GM23338 (cell line): ENCODE measurements around the gene PPM1F. TPM values are rescaled to one million over a fixed set of nuclear protein-coding genes. Genes with fewer than 3 reads are reported as not detected.

Source experiments
- ATAC-seq: fragments of 200-7000 bp; cut with Tn5 transposase; 3 replicates; pipeline ENCODE4 v1.9.1; 2020
- DNase-seq: peaks from one replicate; pipeline ENCODE4 v3.0.0-alpha.2; 2015; ENCODE audit warnings: low spot score
- H2AFZ ChIP-seq: fragments of 200-600 bp; sonication (generic); 2 replicates; pipeline ENCODE4 v1.8.0; 2016; ENCODE audit warnings: antibody characterized with exemption, mild to moderate bottlenecking, moderate library complexity
- H3F3A ChIP-seq: fragments of 200-600 bp; sonication (generic); replicated peaks from 2 replicates; pipeline ENCODE4 v1.8.0; 2017; ENCODE audit warnings: antibody characterized with exemption, mixed run types, low read depth
- H3K27ac ChIP-seq: fragments of 200-600 bp; sonication (generic); 2 replicates; pipeline ENCODE4 v1.6.1; 2016; ENCODE audit warnings: low read depth
- H3K27me3 ChIP-seq: fragments of 200-600 bp; sonication (generic); 2 replicates; pipeline ENCODE4 v1.8.0; 2016; ENCODE audit warnings: mild to moderate bottlenecking, mixed run types, moderate library complexity; ENCODE audit not compliant: insufficient read depth
- H3K36me3 ChIP-seq: fragments of 200-600 bp; sonication (generic); 2 replicates; pipeline ENCODE4 v1.8.0; 2016; ENCODE audit warnings: mild to moderate bottlenecking; ENCODE audit not compliant: insufficient read depth
- H3K4me1 ChIP-seq: fragments of 200-600 bp; sonication (generic); 2 replicates; pipeline ENCODE4 v1.8.0; 2016; ENCODE audit warnings: mild to moderate bottlenecking, moderate library complexity; ENCODE audit not compliant: insufficient read depth
- H3K4me2 ChIP-seq: fragments of 200-600 bp; sonication (generic); 2 replicates; pipeline ENCODE4 v1.7.1; 2017; ENCODE audit warnings: mixed run types
- H3K4me3 ChIP-seq: fragments of 200-600 bp; sonication (generic); 2 replicates; pipeline ENCODE4 v1.6.1; 2016; ENCODE audit warnings: mixed run types
- H3K79me2 ChIP-seq: fragments of 200-600 bp; sonication (generic); replicated peaks from 2 replicates; pipeline ENCODE4 v1.8.0; 2017; ENCODE audit warnings: mild to moderate bottlenecking; ENCODE audit not compliant: insufficient read depth
- H3K9me2 ChIP-seq: fragments of 200-600 bp; sonication (generic); 2 replicates; pipeline ENCODE4 v1.8.0; 2017; ENCODE audit not compliant: insufficient read depth
- H4K20me1 ChIP-seq: fragments of 200-600 bp; sonication (generic); replicated peaks from 2 replicates; pipeline ENCODE4 v1.8.0; 2017; ENCODE audit warnings: mild to moderate bottlenecking; ENCODE audit not compliant: insufficient read depth
- H3K27ac Mint-ChIP-seq: 2 replicates; pipeline ENCODE4 v1.8.0; 2020; ENCODE audit warnings: inconsistent platforms, mild to moderate bottlenecking, moderate library complexity, mixed read lengths
- H3K27me3 Mint-ChIP-seq: 3 replicates; pipeline ENCODE4 v1.8.0; 2022; ENCODE audit warnings: low read depth, mild to moderate bottlenecking, moderate library complexity, mixed read lengths, inconsistent platforms; ENCODE audit not compliant: insufficient read depth, poor library complexity
- H3K36me3 Mint-ChIP-seq: 3 replicates; pipeline ENCODE4 v1.8.0; 2021; ENCODE audit warnings: low read depth, mild to moderate bottlenecking, inconsistent platforms, moderate library complexity, mixed read lengths
- H3K4me1 Mint-ChIP-seq: 3 replicates; pipeline ENCODE4 v1.8.0; 2020; ENCODE audit warnings: mild to moderate bottlenecking, inconsistent platforms, mixed read lengths
- H3K4me3 Mint-ChIP-seq: 3 replicates; pipeline ENCODE4 v1.8.0; 2021; ENCODE audit warnings: moderate library complexity, mild to moderate bottlenecking, inconsistent platforms, mixed read lengths
- H3K9me3 Mint-ChIP-seq: 3 replicates; pipeline ENCODE4 v1.8.0; 2020; ENCODE audit warnings: moderate library complexity, mild to moderate bottlenecking, inconsistent platforms, mixed read lengths
- CREB1 ChIP-seq: fragments of 250-450 bp; sonication (Bioruptor Pico); IDR thresholded peaks from 2 replicates; pipeline ENCODE4 v1.5.0; 2020; ENCODE audit warnings: low read depth, mild to moderate bottlenecking, moderate library complexity
- EZH2 ChIP-seq: fragments of 200-600 bp; sonication (generic); IDR thresholded peaks from one replicate; pipeline ENCODE4 v1.8.0; 2017; ENCODE audit warnings: antibody characterized with exemption, mild to moderate bottlenecking, low read depth; ENCODE audit not compliant: unreplicated experiment
- EZH2phosphoT487 ChIP-seq: fragments of 200-600 bp; sonication (generic); IDR thresholded peaks from one replicate; pipeline ENCODE4 v1.8.1; 2018; ENCODE audit warnings: antibody characterized with exemption; ENCODE audit not compliant: unreplicated experiment
- JUNB ChIP-seq: IDR thresholded peaks from one replicate; pipeline ENCODE4 v1.6.1; 2016; ENCODE audit warnings: antibody characterized with exemption; ENCODE audit not compliant: unreplicated experiment
- NANOG ChIP-seq: IDR thresholded peaks from 2 replicates; pipeline ENCODE4 v1.6.1; 2016; ENCODE audit warnings: antibody characterized with exemption, borderline replicate concordance
- POLR2AphosphoS5 ChIP-seq: IDR thresholded peaks from 2 replicates; pipeline ENCODE4 v1.6.1; 2016; ENCODE audit warnings: antibody characterized with exemption, low read depth
- STAT1 ChIP-seq: IDR thresholded peaks from one replicate; pipeline ENCODE4 v1.6.1; 2016; ENCODE audit warnings: antibody characterized with exemption; ENCODE audit not compliant: unreplicated experiment
- ZNF114 ChIP-seq: fragments of 250-450 bp; sonication (Bioruptor Pico); IDR thresholded peaks from 2 replicates; pipeline ENCODE4 v1.5.0; 2020; ENCODE audit warnings: mild to moderate bottlenecking, moderate library complexity
- ZNF331 ChIP-seq: fragments of 250-450 bp; sonication (Bioruptor Pico); IDR thresholded peaks from 2 replicates; pipeline ENCODE4 v1.5.0; 2020; ENCODE audit warnings: low read depth, mild to moderate bottlenecking, moderate library complexity
- polyA plus RNA-seq: library from polyadenylated mRNA; unstranded; fragments of >200 nt; fragmentation: Nextera tagmentation; extraction: Ambion mirVana; gene quantifications from 2 replicates; pipeline ENCODE4 v1.2.1, GENCODE V29; 2016
- total RNA-seq: library from RNA; depleted of rRNA; stranded (reverse); fragments of >200 nt; shearing (Covaris generic); gene quantifications from 2 replicates; pipeline ENCODE4 v1.2.3, GENCODE V29; 2014
- TF ChIP-seq, protein P1 (sequence below): IDR thresholded peaks from 2 replicates; pipeline ENCODE4 v1.6.1; 2016; ENCODE audit warnings: antibody characterized with exemption
- TF ChIP-seq, protein P2 (sequence below), 2 experiments: fragments of 200-600 bp in 1 of 2; sonication (generic) in 1 of 2; conservative IDR thresholded peaks; 2 replicates each; pipeline versions ENCODE4 v1.5.1 to v1.6.1; 2016 to 2017; ENCODE audit warnings: antibody characterized with exemption in 2 of 2, low read depth in 2 of 2, mild to moderate bottlenecking in 2 of 2, moderate library complexity in 1 of 2
- TF ChIP-seq, protein P3 (sequence below): IDR thresholded peaks from one replicate; pipeline ENCODE4 v1.6.1; 2018; ENCODE audit warnings: antibody characterized with exemption; ENCODE audit not compliant: unreplicated experiment

Gene PPM1F
- total and polyA plus RNA-seq, 2 experiments from 2014 or later: 7.1 to 29.3 TPM

DNA sequence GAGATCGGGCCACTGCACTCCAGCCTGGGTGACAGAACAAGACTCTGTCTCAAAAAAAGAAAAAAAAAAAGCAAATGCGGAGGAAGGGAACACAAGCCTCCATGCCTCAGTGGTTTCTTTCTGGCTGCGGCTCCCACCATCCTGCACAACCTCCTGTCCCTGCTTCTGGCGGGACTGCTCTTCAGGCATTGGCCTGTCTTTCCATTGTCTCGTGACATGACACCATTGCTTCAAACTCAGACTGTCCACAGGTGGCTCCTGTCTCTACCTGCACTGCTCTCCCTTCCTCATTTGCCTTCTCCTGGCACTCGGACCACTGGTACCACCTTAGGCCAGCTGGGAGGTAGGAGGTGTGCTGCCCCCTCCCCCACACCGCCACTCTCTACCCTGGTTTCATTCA, 10.6 kb upstream of the PPM1F start (continued):
- TF ChIP-seq, protein P1, sequence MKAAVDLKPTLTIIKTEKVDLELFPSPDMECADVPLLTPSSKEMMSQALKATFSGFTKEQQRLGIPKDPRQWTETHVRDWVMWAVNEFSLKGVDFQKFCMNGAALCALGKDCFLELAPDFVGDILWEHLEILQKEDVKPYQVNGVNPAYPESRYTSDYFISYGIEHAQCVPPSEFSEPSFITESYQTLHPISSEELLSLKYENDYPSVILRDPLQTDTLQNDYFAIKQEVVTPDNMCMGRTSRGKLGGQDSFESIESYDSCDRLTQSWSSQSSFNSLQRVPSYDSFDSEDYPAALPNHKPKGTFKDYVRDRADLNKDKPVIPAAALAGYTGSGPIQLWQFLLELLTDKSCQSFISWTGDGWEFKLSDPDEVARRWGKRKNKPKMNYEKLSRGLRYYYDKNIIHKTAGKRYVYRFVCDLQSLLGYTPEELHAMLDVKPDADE: no peak
- TF ChIP-seq, protein P2, sequence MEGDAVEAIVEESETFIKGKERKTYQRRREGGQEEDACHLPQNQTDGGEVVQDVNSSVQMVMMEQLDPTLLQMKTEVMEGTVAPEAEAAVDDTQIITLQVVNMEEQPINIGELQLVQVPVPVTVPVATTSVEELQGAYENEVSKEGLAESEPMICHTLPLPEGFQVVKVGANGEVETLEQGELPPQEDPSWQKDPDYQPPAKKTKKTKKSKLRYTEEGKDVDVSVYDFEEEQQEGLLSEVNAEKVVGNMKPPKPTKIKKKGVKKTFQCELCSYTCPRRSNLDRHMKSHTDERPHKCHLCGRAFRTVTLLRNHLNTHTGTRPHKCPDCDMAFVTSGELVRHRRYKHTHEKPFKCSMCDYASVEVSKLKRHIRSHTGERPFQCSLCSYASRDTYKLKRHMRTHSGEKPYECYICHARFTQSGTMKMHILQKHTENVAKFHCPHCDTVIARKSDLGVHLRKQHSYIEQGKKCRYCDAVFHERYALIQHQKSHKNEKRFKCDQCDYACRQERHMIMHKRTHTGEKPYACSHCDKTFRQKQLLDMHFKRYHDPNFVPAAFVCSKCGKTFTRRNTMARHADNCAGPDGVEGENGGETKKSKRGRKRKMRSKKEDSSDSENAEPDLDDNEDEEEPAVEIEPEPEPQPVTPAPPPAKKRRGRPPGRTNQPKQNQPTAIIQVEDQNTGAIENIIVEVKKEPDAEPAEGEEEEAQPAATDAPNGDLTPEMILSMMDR (conservative IDR thresholded peaks at IDR 0.05; ENCODE audit: low read depth in 2 of 2): no peak
- no peak for TF ChIP-seq NANOG

DNA sequence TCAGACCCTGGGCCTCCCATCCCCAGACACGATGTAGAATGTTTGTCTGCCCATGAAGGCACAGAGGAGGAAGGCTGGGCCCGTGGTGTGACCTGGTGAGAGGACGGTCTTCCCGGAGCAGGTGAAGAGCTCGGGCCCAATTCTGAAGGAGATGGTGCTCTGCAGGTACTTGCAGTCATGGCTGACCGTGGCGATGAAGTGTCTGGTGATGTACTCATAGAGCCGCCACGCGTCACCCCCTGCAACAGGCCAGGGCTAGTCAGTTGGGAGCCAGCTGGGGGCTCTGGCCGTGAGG, 10.0 kb upstream of the PPM1F start:
- H4K20me1 ChIP-seq: peaks cover 5% of the 10 kb centered on the region; the same call in 1 of the 2 replicates
- H3K79me2 ChIP-seq: no peaks in the 10 kb centered on the region
- H3K36me3 Mint-ChIP-seq: peaks cover 70% of the 10 kb centered on the region
- H3K4me3 Mint-ChIP-seq: no peak overlapping the region
- no peak overlapping the region for H3K4me2 ChIP-seq
- H3K27ac Mint-ChIP-seq: no peak overlapping the region
- H3K4me3 ChIP-seq: no peak overlapping the region
- no peaks in the 10 kb centered on the region for H3K9me2 ChIP-seq
- H3K27me3 ChIP-seq: 0 out of 2 replicates have a peak, but pooled peaks cover 3% of the 10 kb centered on the region
- DNase-seq (no peak), ATAC-seq (no peak)
- no peaks in the 10 kb centered on the region for H3K4me1 Mint-ChIP-seq
- H3K4me1 ChIP-seq: no peaks in the 10 kb centered on the region
- peaks cover 11% of the 10 kb centered on the region; the same call in 1 of the 2 replicates for H3K36me3 ChIP-seq
- H2AFZ ChIP-seq: no peak overlapping the region
- peaks cover 4% of the 10 kb centered on the region; the same call in 2 of the 3 replicates for H3K9me3 Mint-ChIP-seq
- no peak overlapping the region for H3K27ac ChIP-seq
- H3F3A ChIP-seq: no peaks in the 10 kb centered on the region
- H3K27me3 Mint-ChIP-seq: peaks cover 13% of the 10 kb centered on the region
- TF ChIP-seq, protein P3, sequence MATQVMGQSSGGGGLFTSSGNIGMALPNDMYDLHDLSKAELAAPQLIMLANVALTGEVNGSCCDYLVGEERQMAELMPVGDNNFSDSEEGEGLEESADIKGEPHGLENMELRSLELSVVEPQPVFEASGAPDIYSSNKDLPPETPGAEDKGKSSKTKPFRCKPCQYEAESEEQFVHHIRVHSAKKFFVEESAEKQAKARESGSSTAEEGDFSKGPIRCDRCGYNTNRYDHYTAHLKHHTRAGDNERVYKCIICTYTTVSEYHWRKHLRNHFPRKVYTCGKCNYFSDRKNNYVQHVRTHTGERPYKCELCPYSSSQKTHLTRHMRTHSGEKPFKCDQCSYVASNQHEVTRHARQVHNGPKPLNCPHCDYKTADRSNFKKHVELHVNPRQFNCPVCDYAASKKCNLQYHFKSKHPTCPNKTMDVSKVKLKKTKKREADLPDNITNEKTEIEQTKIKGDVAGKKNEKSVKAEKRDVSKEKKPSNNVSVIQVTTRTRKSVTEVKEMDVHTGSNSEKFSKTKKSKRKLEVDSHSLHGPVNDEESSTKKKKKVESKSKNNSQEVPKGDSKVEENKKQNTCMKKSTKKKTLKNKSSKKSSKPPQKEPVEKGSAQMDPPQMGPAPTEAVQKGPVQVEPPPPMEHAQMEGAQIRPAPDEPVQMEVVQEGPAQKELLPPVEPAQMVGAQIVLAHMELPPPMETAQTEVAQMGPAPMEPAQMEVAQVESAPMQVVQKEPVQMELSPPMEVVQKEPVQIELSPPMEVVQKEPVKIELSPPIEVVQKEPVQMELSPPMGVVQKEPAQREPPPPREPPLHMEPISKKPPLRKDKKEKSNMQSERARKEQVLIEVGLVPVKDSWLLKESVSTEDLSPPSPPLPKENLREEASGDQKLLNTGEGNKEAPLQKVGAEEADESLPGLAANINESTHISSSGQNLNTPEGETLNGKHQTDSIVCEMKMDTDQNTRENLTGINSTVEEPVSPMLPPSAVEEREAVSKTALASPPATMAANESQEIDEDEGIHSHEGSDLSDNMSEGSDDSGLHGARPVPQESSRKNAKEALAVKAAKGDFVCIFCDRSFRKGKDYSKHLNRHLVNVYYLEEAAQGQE: no peak
- TF ChIP-seq POLR2AphosphoS5 (no peak), ZNF114 (CRISPR knock-in tag) (no peak), JUNB (no peak), STAT1 (no peak), NANOG (no peak), CREB1 (CRISPR knock-in tag) (no peak), EZH2phosphoT487 (no peak), EZH2 (no peak), ZNF331 (CRISPR knock-in tag) (no peak)
- TF ChIP-seq, protein P1: no peak
- TF ChIP-seq, protein P2 (conservative IDR thresholded peaks at IDR 0.05; ENCODE audit: low read depth in 2 of 2): no peak
